GM13977 (cell line): Measurements from ENCODE around the gene FMN1.

ENCODE experiments used
- DNase-seq: peaks from one replicate; pipeline ENCODE4 v3.0.0; 2012; ENCODE audit warnings: low spot score
- CTCF ChIP-seq: IDR thresholded peaks from 2 replicates; pipeline ENCODE4 v1.5.1; 2012; ENCODE audit warnings: mild to moderate bottlenecking, control low read depth; ENCODE audit not compliant: insufficient read depth; ENCODE audit errors: extremely low read depth, missing control alignments
- in situ Hi-C: fragments of 300-500 bp; cut with MboI; formaldehyde crosslinking; loops from one replicate; pipeline ENCODE4 v1.12.0; 2022; ENCODE audit warnings: low sequenced_read_pairs, low pct_unique_long_range_greater_than_20kb, mixed read lengths, inconsistent platforms; ENCODE audit not compliant: unreplicated experiment

FMN1 gene

GRCh38 chr15:33011976-33012375 is 182.5 kb downstream of the FMN1 start:
- in situ Hi-C loops: no loop called here

GRCh38 chr15:33009603-33010002 is 184.9 kb downstream of the FMN1 start:
- in situ Hi-C loops: no loop called here
- DNase-seq: no peak
- TF ChIP-seq CTCF: no peak

More at GRCh38 chr15:33011976-33012375, 182.5 kb downstream of the FMN1 start:
- DNase-seq: no peak
- no peak for TF ChIP-seq CTCF

GRCh38 chr15:33009026-33009425 is 185.5 kb downstream of the FMN1 start:
- in situ Hi-C loops: no loop called here

GRCh38 chr15:33008284-33008995 is 186.1 kb downstream of the FMN1 start:
- no peak for TF ChIP-seq CTCF
- in situ Hi-C loops: no loop called here
- DNase-seq: no peak

More at GRCh38 chr15:33009026-33009425, 185.5 kb downstream of the FMN1 start:
- no peak for DNase-seq
- TF ChIP-seq CTCF: no peak

- no peak for DNase-seq
- in situ Hi-C loops: no loop called here
- no peak for TF ChIP-seq CTCF
These were observed 187.1 kb downstream of the FMN1 start for GRCh38 chr15:33007303-33007855.

GRCh38 chr15:33005582-33005981 is 188.9 kb downstream of the FMN1 start:
- in situ Hi-C loops: no loop called here
- no peak for DNase-seq
- TF ChIP-seq CTCF: no peak
